DMS114 treated with DMSO at 0.1 percent for 48 hours (cell line): ENCODE results near the gene CTTN.

Experiments
- DNase-seq: peaks from one replicate; lab custom pipeline; 2025; ENCODE audit not compliant: unreplicated experiment; lab: John Stamatoyannopoulos, UW

Gene CTTN

GRCh38 chr11:70427436-70427835, 29.1 kb downstream of the CTTN start:
- no peak for DNase-seq

- no peak for DNase-seq
These were observed 30.5 kb downstream of the CTTN start for GRCh38 chr11:70428701-70429427.

GRCh38 chr11:70429428-70429705, 31.0 kb downstream of the CTTN start:
- DNase-seq, result no peak

DNA sequence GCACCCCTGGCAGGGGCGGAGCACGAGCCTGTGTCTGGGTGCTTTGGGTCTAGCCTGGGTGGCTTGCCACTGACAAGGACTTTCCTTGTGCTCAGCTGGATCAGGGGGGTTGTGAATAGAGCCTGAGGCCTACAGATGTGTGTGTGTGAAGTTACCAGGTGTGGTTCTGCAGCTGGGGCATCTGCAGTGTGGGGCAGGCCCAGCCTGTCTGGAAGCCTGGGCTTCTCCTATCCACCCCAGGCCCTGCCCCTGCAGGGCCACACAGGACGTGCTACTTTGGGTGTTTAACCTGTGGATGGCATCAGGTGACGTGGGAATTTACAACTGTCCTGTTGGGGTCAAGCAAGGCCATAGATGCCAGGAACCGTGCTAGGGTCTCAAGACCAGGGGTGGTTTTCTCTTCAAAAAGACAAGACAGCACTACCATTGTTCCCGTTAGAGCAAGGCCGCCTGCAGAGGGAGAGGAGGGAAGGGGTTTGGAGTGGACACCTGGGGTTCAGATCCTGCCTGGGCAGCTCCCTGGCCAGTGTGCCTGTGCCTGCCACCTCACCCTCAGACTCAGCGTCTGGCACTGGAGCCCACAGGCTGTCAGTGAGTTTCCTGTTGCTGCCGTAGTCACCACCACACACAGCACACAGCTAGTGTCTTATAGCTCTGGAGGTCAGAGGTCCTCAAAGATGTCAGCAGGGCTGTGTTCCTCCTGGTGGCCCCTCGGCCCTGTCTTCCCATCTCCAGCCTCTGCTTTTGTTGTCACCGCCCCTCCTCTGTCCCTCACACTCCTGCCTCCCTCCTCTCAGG, 31.6 kb downstream of the CTTN start:
- DNase-seq, result no peak

DNA sequence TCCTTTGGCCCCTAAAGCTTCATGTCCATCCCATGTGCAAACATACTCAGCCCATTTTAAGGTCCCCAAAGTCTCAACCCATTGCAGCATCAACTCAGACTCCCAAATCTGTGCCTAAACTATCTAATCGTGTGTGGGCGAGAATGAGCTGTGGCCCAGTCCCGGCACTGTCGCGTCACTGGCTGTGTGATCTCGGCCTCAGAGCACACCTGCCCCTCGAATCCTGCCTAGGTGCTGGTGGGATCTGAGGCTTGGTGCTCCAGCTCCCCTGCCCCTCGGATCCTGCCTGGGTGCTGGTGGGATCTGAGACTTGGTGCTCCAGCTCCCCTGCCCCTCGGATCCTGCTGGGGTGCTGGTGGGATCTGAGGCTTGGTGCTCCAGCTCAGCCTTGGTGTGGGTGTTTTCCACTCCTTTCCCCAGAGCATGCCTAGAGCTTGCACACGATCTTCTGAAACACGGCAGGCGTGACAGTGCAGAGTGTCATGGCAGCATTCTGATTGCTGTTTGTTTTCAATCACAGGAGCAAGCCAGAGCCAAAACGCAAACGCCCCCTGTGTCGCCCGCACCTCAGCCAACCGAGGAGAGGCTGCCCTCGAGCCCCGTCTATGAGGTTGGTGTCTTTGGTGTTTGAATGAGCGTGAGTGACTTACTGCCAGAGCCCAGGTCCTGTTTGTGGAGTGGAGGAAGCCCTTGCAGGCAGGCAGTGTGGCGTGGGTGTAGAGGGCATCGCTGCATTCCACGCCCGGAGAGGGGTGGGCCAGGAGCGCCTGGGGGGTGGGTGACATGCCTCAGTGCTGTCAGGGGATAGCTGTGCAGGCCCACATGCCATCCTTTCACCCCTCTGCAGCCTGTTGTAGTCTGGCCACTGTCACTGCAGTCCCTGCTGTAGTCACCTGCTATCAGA, 32.6 kb downstream of the CTTN start:
- DNase-seq, result no peak

GRCh38 chr11:70431611-70432010, 33.3 kb downstream of the CTTN start:
- DNase-seq, result no peak

GRCh38 chr11:70432065-70432464, 33.7 kb downstream of the CTTN start:
- DNase-seq, result no peak

DNA sequence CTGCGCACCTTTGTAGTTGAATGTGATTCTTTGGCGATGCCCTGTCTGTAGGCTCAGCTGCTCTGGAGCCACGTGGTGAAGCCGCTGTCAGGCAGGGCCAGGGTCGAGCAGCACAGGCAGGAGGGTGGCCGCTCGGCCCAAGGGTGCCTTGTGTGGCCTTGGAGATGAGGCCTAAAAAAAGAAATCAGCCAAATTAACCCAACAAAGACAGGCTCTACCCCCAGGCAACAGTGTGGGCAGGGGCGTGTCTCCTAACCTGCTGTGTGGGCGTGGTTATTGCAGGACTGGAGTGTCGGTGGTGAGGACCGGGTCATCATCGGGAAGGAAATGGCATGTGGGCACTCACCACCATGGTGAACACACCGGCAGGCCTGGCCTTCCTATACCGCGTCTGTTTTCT, 34.3 kb downstream of the CTTN start:
- DNase-seq, result no peak

DNA sequence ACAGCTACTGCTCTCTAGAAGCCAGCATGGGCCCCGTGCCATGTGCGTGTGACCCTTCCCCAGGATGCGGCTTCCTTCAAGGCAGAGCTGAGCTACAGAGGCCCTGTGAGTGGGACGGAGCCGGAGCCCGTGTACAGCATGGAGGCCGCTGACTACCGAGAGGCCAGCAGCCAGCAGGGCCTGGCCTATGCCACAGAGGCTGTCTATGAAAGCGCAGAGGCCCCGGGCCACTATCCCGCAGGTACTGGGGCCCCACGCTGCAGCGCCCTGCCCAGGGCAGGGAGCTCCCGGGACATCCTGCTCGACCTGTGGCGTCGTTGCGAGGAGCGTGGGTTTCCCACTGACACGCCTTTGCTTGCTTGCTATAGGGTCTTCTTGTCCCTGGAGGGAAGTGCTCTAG, 34.7 kb downstream of the CTTN start:
- DNase-seq, result no peak

DNA sequence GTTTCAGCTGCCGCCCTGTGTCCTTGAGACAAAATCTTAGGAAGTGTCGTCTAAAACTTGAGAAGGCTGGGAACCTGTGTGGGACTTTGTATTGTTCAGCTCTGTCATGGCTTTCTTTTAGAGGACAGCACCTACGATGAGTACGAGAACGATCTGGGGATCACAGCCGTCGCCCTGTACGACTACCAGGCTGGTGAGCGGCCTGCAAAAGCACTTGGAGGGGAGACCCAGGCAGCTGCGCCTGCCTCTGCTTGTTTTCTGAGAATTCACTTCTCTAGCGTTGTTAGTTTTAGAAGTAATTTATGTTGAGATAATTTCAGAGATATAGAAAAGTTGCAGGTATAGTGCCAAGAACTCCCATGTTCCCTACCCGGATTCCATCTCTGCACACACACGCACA, 35.2 kb downstream of the CTTN start:
- no peak for DNase-seq

DNA sequence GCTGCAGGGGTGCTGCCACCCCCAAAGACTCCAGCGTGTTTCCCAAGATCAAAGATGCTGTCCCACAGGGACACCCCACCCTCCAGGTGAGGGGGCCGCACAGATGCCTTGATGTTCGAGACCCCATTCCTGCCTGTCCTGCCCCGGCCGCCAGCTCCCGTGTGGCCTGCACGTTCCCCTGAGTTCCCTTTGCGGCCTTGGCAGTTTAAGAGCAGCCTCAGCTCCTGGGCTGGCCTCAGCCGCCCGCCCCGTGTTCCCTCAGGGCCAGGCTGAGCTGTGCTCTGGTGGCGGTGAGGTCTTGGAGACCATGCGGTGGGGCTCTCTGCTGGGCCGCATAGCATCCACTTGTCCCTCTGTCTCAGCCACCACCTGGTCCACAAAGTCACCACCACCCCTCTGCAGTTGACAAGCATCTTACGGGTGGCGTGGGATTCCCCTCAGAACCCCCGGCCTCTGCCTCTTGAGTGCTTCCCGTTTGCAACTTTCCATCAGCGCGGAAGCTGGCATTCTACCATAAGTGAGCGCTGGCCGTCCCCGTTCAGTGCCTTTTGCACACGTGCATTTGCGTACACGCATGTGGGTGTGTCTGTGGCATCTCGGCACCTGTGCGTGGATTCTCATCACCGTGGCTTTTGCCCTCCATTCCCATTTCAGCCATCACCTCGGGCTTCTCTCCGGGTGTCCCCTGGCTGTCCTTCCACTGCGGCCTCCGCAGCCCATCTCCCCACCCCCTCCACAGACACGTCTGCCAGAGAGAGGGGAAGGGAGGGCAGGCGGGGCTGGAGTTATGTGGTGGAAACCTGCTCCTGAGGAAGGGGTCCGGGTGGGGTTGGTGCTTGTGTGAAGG, 35.9 kb downstream of the CTTN start:
- no peak for DNase-seq

DNA sequence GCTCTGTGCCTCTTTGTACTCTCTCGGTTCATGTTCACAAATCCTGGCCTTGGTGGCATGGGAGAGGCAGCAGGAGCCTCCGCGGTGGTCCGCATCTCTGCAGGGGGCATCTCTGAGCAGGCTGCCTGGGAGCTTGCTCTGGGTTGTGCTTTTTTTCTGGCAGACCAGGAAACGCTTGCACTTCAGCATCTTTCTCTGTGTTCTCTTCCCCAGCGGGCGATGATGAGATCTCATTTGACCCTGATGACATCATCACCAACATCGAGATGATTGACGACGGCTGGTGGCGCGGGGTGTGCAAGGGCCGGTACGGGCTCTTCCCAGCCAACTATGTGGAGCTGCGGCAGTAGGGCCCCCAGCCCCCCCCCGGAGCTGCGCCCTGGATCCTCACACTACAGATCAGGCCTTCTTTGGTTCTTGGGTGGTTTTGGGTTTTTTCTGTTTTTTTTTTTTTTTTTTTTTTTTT, 36.5 kb downstream of the CTTN start:
- no peak for DNase-seq

DNA sequence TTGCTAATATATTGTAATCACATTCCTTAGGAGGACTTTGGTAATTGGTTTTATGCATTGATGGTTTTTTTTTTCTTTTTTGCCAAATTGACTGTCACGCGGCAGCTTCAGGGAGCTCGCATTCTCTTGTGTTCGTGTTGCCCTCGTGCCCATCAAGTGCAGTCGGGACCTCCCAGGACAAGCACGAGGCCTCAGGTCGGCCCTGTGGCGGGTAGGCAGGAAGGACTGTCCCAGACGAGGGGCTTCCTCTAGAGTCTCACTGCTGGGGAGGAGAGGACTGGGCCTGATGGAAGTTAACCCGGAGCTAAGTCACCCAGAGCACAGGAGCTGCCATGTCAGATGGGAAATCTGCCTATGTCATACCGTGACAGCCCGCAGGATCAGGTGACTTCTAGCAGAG, 37.0 kb downstream of the CTTN start:
- DNase-seq, result no peak

DNA sequence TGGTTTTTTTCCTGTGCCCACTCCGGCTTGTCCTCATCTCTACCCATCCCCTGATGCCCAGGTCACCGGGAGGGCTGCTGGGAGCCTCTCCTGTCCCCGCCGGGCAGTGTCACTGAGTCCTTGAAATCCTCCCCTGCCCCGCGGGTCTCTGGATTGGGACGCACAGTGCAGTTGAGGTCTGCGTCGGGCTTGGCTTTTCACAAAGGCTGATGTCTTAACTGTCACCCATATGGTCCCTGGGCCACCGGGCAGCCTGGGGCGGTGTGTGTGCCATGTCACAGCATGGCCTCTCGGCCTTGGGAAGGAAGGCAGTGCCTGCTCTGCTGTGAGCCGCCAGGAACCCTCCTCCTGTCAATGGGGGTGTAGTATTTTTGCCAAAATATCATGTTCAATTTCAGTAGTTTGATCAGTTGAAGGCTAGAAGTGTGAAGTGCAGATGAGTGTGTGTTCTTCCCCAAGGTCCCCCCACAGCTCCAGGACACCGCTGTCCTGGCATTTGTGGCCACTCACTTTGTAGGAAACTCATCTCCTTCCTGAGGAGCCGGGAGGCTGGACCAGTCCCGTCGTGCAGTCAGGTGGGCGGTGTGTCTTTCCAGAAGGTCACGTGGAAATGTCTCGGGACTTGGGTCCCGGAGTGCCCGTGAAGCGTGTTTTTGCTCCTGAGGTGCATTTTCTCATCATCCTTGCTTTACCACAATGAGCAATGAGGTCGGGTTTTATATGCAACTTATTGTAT, 37.6 kb downstream of the CTTN start:
- no peak for DNase-seq

DNA sequence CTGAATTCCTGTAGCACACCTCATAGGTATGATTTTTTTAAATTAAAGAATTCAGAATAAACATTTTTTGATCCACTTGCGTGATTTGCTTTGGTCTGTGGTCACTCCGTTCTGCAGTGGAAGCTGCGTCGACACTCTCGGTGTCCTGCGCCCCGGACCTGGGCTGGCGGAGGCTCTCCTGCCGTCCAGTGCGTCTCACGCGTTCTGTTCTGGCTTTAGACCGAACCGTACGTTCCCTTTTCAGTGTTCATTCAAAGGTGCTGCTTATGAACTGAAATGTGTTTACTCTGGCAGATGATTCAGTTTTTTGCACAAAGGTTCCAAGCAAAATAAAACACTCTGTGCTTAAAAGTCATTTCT, 38.2 kb downstream of the CTTN start:
- no peak for DNase-seq

DNA sequence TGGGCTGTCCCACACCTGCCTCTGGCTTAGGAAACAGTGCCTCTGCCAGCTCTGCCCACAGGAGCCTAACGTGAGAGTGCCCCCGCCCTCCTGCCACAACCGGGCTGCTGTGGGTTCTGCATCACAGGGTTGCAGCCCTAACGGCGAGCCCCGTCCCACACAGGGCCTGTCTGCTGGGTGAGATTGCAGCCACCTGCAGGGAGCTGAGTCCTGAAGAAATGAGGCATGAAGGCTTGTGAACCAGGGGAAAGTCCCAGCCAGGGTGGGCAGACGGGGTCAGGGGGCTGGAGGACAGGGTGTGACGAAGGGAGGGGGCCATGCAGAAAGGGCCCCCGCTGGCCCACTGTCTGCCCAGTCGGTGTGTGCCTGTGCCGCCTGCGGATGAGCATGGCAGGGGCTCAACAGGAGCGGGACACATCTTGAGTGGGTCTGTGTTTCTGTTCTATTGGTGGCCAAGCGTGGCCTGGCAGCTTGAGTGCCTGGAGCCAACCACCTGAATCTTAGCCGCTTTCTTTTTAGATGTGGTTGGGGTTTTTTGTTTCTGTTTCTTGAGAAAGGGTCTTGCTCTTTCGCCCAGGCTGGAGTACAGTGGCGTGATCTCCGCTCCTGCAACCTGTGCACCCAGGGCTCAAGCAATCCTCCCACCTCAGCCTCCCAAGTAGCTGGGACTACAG, 38.9 kb downstream of the CTTN start:
- no peak for DNase-seq

- no peak for DNase-seq
These were observed 41.9 kb downstream of the CTTN start for GRCh38 chr11:70440206-70440605.

- no peak for DNase-seq
These were observed 45.4 kb downstream of the CTTN start for GRCh38 chr11:70443773-70444030.

DNA sequence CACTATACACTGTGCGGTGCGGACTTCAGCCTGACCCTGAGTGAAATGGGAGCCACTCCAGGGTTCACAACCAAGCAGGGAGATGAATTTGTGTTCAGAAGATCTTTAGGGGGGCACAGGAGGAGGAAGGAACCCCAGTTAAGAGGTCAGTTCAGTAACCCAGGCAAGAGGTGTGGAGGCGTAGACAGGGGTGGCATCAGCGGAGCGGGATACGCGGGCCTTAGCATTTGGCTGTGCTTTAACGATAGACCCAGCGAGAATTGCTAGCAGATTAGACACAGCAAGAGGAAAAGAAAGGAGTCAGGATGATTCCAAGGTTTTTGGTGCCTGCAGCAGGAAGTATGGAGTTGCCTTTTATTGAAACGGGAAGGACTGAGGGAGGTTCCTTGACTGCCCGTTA, 46.8 kb downstream of the CTTN start:
- DNase-seq, result no peak

- no peak for DNase-seq
These were observed 47.3 kb downstream of the CTTN start for GRCh38 chr11:70445605-70446004.
